Stomach (tissue), 9 donors: ENCODE data around the gene PTPRG. TPM values are rescaled to one million over a fixed set of nuclear protein-coding genes. Genes with fewer than 3 reads are reported as not detected.

Experiments
- DNase-seq, 2 donors: peaks; one replicate each; pipeline versions ENCODE4 v3.0.0 to v3.0.0-alpha.2; 2013 to 2019
- H3K27ac ChIP-seq, 5 donors: fragments of 200-600 bp in 4 of 5; sonication (generic) in 4 of 5; one replicate each; pipeline ENCODE4 v1.5.1; 2013 to 2019; ENCODE audit warnings: mild to moderate bottlenecking in 1 of 5, moderate library complexity in 1 of 5
- H3K27me3 ChIP-seq, 3 donors: fragments of 200-600 bp; sonication (generic); one replicate each; pipeline ENCODE4 v1.5.1; 2017 to 2019; ENCODE audit warnings: mixed run types in 1 of 3
- H3K36me3 ChIP-seq, 4 donors: fragments of 200-600 bp; sonication (generic); 1 replicate in 3 of 4; 2 replicates in 1 of 4; pipeline ENCODE4 v1.5.1; 2016 to 2019
- H3K4me1 ChIP-seq, 4 donors: fragments of 200-600 bp; sonication (generic); one replicate each; pipeline ENCODE4 v1.5.1; 2016 to 2019
- H3K4me3 ChIP-seq, 4 donors: fragments of 200-600 bp; sonication (generic) in 3 of 4; one replicate each; pipeline ENCODE4 v1.5.1; 2016 to 2019; ENCODE audit warnings: mild to moderate bottlenecking in 1 of 4
- H3K9me3 ChIP-seq, 4 donors: fragments of 200-600 bp; sonication (generic); one replicate each; pipeline ENCODE4 v1.5.1; 2016 to 2019
- EP300 ChIP-seq: sonication (generic); formaldehyde crosslinking; IDR thresholded peaks from one replicate; pipeline ENCODE4 v1.6.1; 2017; ENCODE audit warnings: antibody characterized with exemption
- POLR2A ChIP-seq, 4 donors: fragments of 450-650 bp; IDR thresholded peaks; one replicate each; pipeline ENCODE4 v1.6.1; 2016; ENCODE audit warnings: antibody characterized with exemption in 4 of 4, control low read depth in 2 of 4, mild to moderate bottlenecking in 1 of 4, moderate library complexity in 1 of 4
- POLR2AphosphoS5 ChIP-seq, 3 donors: sonication (generic); formaldehyde crosslinking; IDR thresholded peaks; one replicate each; pipeline ENCODE4 v1.6.1; 2016; ENCODE audit warnings: antibody characterized with exemption in 3 of 3
- WGBS, 5 donors: extraction: QIAGEN DNeasy Blood & Tissue Kit in 3 of 5; methylation state at CpG; one replicate each; pipeline versions ENCODE4 v1.1.5 to v1.1.7; 2013 to 2018; 5-methylcytosine and 5-hydroxymethylcytosine counted together
- intact Hi-C: fragments of 100-400 bp; cut with DNase I; formaldehyde crosslinking; loops from one replicate; pipeline ENCODE4 v1.15.1; 2023; ENCODE audit warnings: low total_unique reads
- polyA plus RNA-seq, 3 donors: library from polyadenylated mRNA; stranded (reverse); fragments of 200-250 nt; gene quantifications; one replicate each; pipeline ENCODE4 v1.2.3, GENCODE V29; 2013
- total RNA-seq, 5 donors: library from RNA; depleted of rRNA; stranded (reverse); fragments of >200 nt; gene quantifications; one replicate each; pipeline versions ENCODE4 v1.1.0 to v1.2.3, GENCODE V29; 2014 to 2016
- TF ChIP-seq, protein P1 (sequence below), 7 experiments: fragments of 450-650 bp in 4 of 7; fragments of 200-600 bp in 3 of 7; sonication (generic) in 3 of 7; IDR thresholded peaks; one replicate each; pipeline ENCODE4 v1.5.1; 2016 to 2019; ENCODE audit warnings: antibody characterized with exemption in 7 of 7, control low read depth in 2 of 7, mild to moderate bottlenecking in 1 of 7
- donor health status: healthy with polysubstance abuse.
- donor health status: Bipolar disorder and iron deficiency.
- donor health status: healthy.

The PTPRG gene
- total and polyA plus RNA-seq, 8 donors: 2.4 to 96.0 (median 22.0) TPM

DNA sequence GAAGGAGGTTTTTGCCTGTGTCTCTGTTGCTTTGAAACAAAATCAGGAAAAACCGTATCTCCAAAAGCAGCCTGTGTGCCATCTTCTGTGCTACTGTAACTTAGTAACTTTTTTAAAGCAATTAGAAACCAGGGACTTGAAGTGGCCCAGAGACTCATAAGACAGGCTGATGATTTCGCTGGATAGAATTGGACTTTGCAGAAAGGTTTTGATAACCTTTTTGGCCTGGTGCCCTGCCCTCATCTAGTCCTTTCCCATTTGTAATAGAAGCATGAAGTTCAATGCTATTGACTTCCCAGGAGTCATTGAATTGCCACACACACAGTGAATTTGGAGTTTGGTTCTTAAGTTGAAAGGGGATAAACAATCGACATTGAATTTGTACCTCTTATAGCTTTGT, 157.2 kb downstream of the PTPRG start:
- Histone ChIP-seq H3K36me3 (no peaks in the 10 kb centered on the region), H3K27me3 (no peaks in the 10 kb centered on the region), H3K4me1 (no peaks in the 10 kb centered on the region), H3K27ac (no peak overlapping the region), H3K9me3 (no peaks in the 10 kb centered on the region), H3K4me3 (no peak overlapping the region)
- no peak for DNase-seq
- intact Hi-C loops: no loop called here
- WGBS, 5 donors: 87 to 96% (median 90%) methylated on average over 3 of the region's 3 CpGs
- TF ChIP-seq EP300 (no peak), POLR2A (IDR thresholded peaks at IDR 0.05) (no peak), POLR2AphosphoS5 (IDR thresholded peaks at IDR 0.05) (no peak)
- TF ChIP-seq, protein P1, sequence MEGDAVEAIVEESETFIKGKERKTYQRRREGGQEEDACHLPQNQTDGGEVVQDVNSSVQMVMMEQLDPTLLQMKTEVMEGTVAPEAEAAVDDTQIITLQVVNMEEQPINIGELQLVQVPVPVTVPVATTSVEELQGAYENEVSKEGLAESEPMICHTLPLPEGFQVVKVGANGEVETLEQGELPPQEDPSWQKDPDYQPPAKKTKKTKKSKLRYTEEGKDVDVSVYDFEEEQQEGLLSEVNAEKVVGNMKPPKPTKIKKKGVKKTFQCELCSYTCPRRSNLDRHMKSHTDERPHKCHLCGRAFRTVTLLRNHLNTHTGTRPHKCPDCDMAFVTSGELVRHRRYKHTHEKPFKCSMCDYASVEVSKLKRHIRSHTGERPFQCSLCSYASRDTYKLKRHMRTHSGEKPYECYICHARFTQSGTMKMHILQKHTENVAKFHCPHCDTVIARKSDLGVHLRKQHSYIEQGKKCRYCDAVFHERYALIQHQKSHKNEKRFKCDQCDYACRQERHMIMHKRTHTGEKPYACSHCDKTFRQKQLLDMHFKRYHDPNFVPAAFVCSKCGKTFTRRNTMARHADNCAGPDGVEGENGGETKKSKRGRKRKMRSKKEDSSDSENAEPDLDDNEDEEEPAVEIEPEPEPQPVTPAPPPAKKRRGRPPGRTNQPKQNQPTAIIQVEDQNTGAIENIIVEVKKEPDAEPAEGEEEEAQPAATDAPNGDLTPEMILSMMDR (IDR thresholded peaks at IDR 0.05): no peak

DNA sequence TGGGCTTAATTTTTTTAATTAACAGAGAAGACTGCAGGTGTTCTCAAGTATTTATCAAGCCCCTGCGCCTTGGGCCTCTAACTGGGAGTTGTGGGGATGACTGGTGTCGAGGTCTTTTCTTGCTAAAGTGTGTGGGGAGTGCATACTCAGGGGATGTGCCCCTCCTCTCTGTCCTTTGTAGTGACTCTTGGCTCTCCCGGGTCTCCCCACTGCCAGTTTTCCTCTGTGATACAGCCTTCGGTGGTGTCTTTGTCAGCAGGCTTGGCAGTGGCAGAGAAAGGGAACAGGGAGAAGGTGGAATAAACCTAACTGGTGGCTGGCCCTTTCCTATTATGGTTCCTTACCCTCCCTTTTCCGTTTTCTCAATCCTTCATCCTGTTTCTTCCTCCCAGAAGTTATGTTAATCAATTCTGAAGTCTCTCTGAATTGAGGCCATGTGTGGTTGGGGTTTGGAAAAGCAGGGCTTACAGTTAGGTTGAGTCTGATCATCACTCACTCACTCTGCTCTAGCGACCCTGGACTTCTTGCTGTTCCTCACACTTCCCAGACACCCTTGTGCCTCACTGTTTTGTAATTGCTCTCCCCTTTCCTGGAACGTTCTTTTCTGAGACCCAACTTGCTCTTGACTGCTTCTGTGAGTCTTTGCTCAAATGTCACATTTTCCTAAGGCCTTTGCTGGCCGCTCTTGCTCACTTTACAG, 158.1 kb downstream of the PTPRG start:
- WGBS, 5 donors: 73 to 82% (median 78%) methylated on average over 8 of the region's 8 CpGs
- H3K9me3 ChIP-seq: no peaks in the 10 kb centered on the region
- H3K4me3 ChIP-seq: no peak overlapping the region
- TF ChIP-seq POLR2A (IDR thresholded peaks at IDR 0.05) (no peak), POLR2AphosphoS5 (IDR thresholded peaks at IDR 0.05) (no peak)
- no peaks in the 10 kb centered on the region for H3K4me1 ChIP-seq
- no peak overlapping the region for H3K27ac ChIP-seq
- H3K36me3 ChIP-seq: no peaks in the 10 kb centered on the region
- intact Hi-C loops: no loop called here
- DNase-seq: no peak
- H3K27me3 ChIP-seq: no peaks in the 10 kb centered on the region

DNA sequence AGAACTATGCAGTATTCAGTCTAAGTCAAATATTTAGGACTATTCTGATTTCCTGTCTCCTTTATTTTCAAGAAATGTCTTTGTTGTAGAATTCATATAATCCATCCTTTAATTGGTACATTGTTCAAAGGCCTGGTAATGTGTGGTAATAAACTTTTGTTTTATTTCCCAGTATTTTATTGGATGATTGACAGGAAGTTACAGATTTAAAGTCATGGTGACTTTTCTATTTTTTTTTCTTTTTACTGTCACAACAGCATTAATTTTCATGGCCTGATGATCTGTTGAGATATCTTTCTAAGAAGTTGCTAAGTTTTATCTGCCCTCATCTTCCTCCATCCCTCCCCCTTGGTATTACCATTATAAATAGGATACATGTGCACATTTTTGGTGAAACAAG, 161.7 kb downstream of the PTPRG start:
- H3K27ac ChIP-seq: no peak overlapping the region
- H3K4me1 ChIP-seq: peaks cover 0 to 4% (median 0%) of the 10 kb centered on the region in 4 donors
- intact Hi-C loops: no loop called here

DNA sequence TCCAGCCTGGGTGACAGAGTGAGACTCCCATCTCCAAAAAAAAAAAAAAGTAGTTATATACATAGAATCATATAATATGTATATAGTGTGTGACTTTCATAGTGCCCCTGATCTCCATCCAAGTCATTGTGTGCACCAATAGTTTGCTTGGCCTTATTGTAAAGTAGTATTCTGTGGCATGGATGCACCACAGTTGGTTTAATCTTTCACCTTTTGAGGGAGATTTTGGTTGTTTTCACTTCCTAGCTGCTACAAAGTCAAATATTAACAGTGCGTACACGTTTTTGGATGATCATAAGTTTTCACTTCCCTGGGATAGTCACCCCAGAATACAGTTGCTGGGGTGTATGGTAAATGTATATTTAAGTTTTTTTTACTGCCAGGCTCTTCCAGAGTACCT, 162.8 kb downstream of the PTPRG start:
- intact Hi-C loops: no loop called here
- TF ChIP-seq POLR2AphosphoS5 (IDR thresholded peaks at IDR 0.05): no peak
- TF ChIP-seq, protein P1 (IDR thresholded peaks at IDR 0.05): no peak
- no peak for TF ChIP-seq POLR2A (IDR thresholded peaks at IDR 0.05)
- no peak for TF ChIP-seq EP300
- no peaks in the 10 kb centered on the region for H3K27me3 ChIP-seq
- H3K27ac ChIP-seq: no peak overlapping the region
- 65 to 80% (median 76%) methylated on average over 2 of the region's 2 CpGs for WGBS, 5 donors
- peaks cover 0 to 5% (median 0%) of the 10 kb centered on the region in 4 donors for H3K4me1 ChIP-seq
- DNase-seq: no peak
- H3K36me3 ChIP-seq: no peaks in the 10 kb centered on the region
- H3K4me3 ChIP-seq: no peak overlapping the region
- H3K9me3 ChIP-seq: no peaks in the 10 kb centered on the region

More for the DNA sequence above, 161.7 kb downstream of the PTPRG start:
- no peaks in the 10 kb centered on the region for H3K9me3 ChIP-seq
- no peak for DNase-seq
- no peaks in the 10 kb centered on the region for H3K36me3 ChIP-seq
- H3K4me3 ChIP-seq: no peak overlapping the region
- H3K27me3 ChIP-seq: no peaks in the 10 kb centered on the region
- TF ChIP-seq EP300: no peak
- TF ChIP-seq, protein P1 (IDR thresholded peaks at IDR 0.05): no peak
- TF ChIP-seq POLR2A (IDR thresholded peaks at IDR 0.05): no peak
- TF ChIP-seq POLR2AphosphoS5 (IDR thresholded peaks at IDR 0.05): no peak

DNA sequence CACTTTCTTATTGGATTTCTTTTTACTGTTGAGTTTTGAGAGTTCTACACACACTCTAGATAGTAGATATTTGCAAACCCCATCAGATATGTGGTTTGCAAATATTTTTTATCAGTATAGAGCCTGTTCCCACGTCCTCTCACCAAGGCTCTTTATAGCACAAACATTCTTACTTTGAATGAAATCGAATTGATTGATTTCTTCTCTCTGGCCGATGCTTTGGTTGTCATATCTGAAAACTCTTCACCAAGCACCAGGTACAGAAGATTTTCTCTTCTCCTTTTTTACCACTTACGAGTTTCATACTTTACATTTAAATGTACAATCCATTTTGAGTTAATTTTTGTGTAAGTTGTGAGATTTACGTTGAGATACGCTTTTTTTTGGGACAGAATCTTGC, 163.4 kb downstream of the PTPRG start:
- H3K4me3 ChIP-seq: no peak overlapping the region
- no peaks in the 10 kb centered on the region for H3K9me3 ChIP-seq
- H3K27me3 ChIP-seq: no peaks in the 10 kb centered on the region
- intact Hi-C loops: no loop called here
- H3K36me3 ChIP-seq: no peaks in the 10 kb centered on the region
- WGBS, 5 donors: 76 to 87% (median 83%) methylated on average over 6 of the region's 6 CpGs
- H3K27ac ChIP-seq: no peak overlapping the region
- TF ChIP-seq EP300 (no peak), POLR2A (IDR thresholded peaks at IDR 0.05) (no peak), POLR2AphosphoS5 (IDR thresholded peaks at IDR 0.05) (no peak)
- TF ChIP-seq, protein P1 (IDR thresholded peaks at IDR 0.05): no peak
- DNase-seq: no peak
- peaks cover 0 to 10% (median 0%) of the 10 kb centered on the region in 4 donors for H3K4me1 ChIP-seq
